HG02642 (cell line): ENCODE data around the gene MARVELD1.
"Not testable (repeated sequence)": the region's sequence is repeated elsewhere in the genome, so short reads cannot be mapped to it uniquely, and the experiment has no call there.

Source experiments
- ATAC-seq: cut with Tn5 transposase; IDR thresholded peaks from one replicate; pipeline ENCODE4 v1.9.1; 2021; ENCODE audit warnings: mild to moderate bottlenecking; ENCODE audit not compliant: unreplicated experiment, poor library complexity

The MARVELD1 gene

GRCh38 chr10:97713339-97713825, at the start of gene MARVELD1:
Gene MARVELD1, plus strand, starts transcription at chr10:97713730. Its CDS starts 147 bp downstream, at chr10:97713877.
- ATAC-seq = no peak

- no peak for ATAC-seq
Observed at GRCh38 chr10:97664282-97664850, 49.2 kb upstream of the MARVELD1 start.

GRCh38 chr10:97666992-97667391, 46.5 kb upstream of the MARVELD1 start:
- no peak for ATAC-seq

GRCh38 chr10:97667463-97667862, 46.1 kb upstream of the MARVELD1 start:
- no peak for ATAC-seq

GRCh38 chr10:97669571-97669970, 44.0 kb upstream of the MARVELD1 start:
- ATAC-seq = no peak

- ATAC-seq = no peak
Observed at GRCh38 chr10:97673736-97674525, 39.6 kb upstream of the MARVELD1 start.

GRCh38 chr10:97675222-97675621, 38.3 kb upstream of the MARVELD1 start:
- ATAC-seq = no peak

- ATAC-seq = peak; percentile 66
Observed at GRCh38 chr10:97676770-97677581, 36.6 kb upstream of the MARVELD1 start.

- no peak for ATAC-seq
Observed at GRCh38 chr10:97679594-97679993, 33.9 kb upstream of the MARVELD1 start.

GRCh38 chr10:97682042-97682441, 31.5 kb upstream of the MARVELD1 start:
- no peak for ATAC-seq

GRCh38 chr10:97683556-97684367, 29.8 kb upstream of the MARVELD1 start:
- ATAC-seq = no peak

- ATAC-seq = not testable (repeated sequence)
Observed at GRCh38 chr10:97684368-97684713, 29.2 kb upstream of the MARVELD1 start.

GRCh38 chr10:97684866-97685394, 28.6 kb upstream of the MARVELD1 start:
- no peak for ATAC-seq

- ATAC-seq = no peak
Observed at GRCh38 chr10:97685395-97685958, 28.1 kb upstream of the MARVELD1 start.

GRCh38 chr10:97686301-97686961, 27.1 kb upstream of the MARVELD1 start:
- ATAC-seq = peak; percentile 22

GRCh38 chr10:97686962-97687784, 26.4 kb upstream of the MARVELD1 start, which contains the start of gene AVPI1:
Gene AVPI1, minus strand, starts transcription at chr10:97687241. Its CDS starts 7,336 bp downstream, at chr10:97679905.
- peak; percentile 94 for ATAC-seq

GRCh38 chr10:97687785-97688781, 25.4 kb upstream of the MARVELD1 start:
- no peak for ATAC-seq
